HCT116 (cell line): Measurements from ENCODE around the gene TMEM174. TPM values are rescaled to one million over a fixed set of nuclear protein-coding genes. Genes with fewer than 3 reads are reported as not detected.
"Not testable (repeated sequence)": the region's sequence is repeated elsewhere in the genome, so short reads cannot be mapped to it uniquely, and the experiment has no call there.

ENCODE experiments used
- ATAC-seq: fragments of 200-7000 bp; cut with Tn5 transposase; 2 replicates; pipeline ENCODE4 v1.9.1; 2020; ENCODE audit warnings: mild to moderate bottlenecking, moderate library complexity
- BruUV-seq: library from RNA; stranded (reverse); fragments of 400-500 nt; replicated peaks from 2 replicates; lab custom pipeline; 2021; lab: Mats Ljungman, UMichigan
- CTCF ChIA-PET: fragments of 300-600 bp; sonication (Branson Sonifier 250); formaldehyde crosslinking; loops from one replicate; lab custom pipeline; 2021; ENCODE audit warnings: antibody characterized with exemption; lab: Charles Lee
- POLR2A ChIA-PET: fragments of 300-600, 350-600 bp; sonication (Branson Sonifier 250); formaldehyde crosslinking; loops from one replicate; lab custom pipeline; 2021; ENCODE audit warnings: antibody characterized with exemption; lab: Charles Lee
- RAD21 ChIA-PET, 2 experiments: fragments of 300-600 bp; sonication (Branson Sonifier 250); formaldehyde crosslinking; loops; one replicate each; lab custom pipeline; 2023; ENCODE audit warnings: low total read pairs in 2 of 2; ENCODE audit not compliant: uncharacterized antibody in 2 of 2, unreplicated experiment in 2 of 2, low non-redundant PET in 1 of 2; lab: Charles Lee
- DNase-seq: peaks from one replicate; pipeline ENCODE4 v3.0.0-alpha.2; 2010; ENCODE audit warnings: low read depth, low spot score
- H2AFZ ChIP-seq: fragments of 200-600 bp; shearing (Covaris generic), sonication (generic); 2 replicates; pipeline ENCODE4 v1.6.1; 2017; ENCODE audit warnings: low read depth, mixed run types, mixed read lengths, antibody characterized with exemption, low read length; ENCODE audit not compliant: poor library complexity, severe bottlenecking
- H3K27ac ChIP-seq: 2 replicates; pipeline ENCODE4 v1.5.1; 2012; ENCODE audit warnings: low read depth, low read length
- H3K27me3 ChIP-seq: fragments of 200-600 bp; sonication (generic); 2 replicates; pipeline ENCODE4 v1.6.1; 2016; ENCODE audit warnings: mixed run types, low read length, mixed read lengths; ENCODE audit not compliant: insufficient read depth
- H3K36me3 ChIP-seq, 2 experiments: fragments of 200-500 bp in 1 of 2; fragments of 200-600 bp in 1 of 2; sonication (Bioruptor generic) in 1 of 2; sonication (generic) in 1 of 2; 2 replicates each; pipeline versions ENCODE4 v1.5.1 to v1.6.1; 2014 to 2016; ENCODE audit warnings: low read length in 2 of 2, inconsistent platforms in 1 of 2, mixed read lengths in 1 of 2, mixed run types in 1 of 2; ENCODE audit not compliant: insufficient read depth in 2 of 2, control insufficient read depth in 1 of 2
- H3K4me1 ChIP-seq, 2 experiments: fragments of 200-600 bp in 1 of 2; sonication (generic) in 1 of 2; 2 replicates each; pipeline versions ENCODE4 v1.5.1 to v1.6.1; 2012 to 2017; ENCODE audit warnings: low read length in 2 of 2, inconsistent platforms in 1 of 2, mild to moderate bottlenecking in 1 of 2, mixed read lengths in 1 of 2, mixed run types in 1 of 2, moderate library complexity in 1 of 2; ENCODE audit not compliant: insufficient read depth in 2 of 2, control insufficient read depth in 1 of 2
- H3K4me2 ChIP-seq: fragments of 200-600 bp; sonication (generic); 2 replicates; pipeline ENCODE4 v1.6.1; 2017; ENCODE audit warnings: mixed run types, low read length, mixed read lengths
- H3K4me3 ChIP-seq, 2 experiments: fragments of 200-600 bp in 1 of 2; sonication (generic) in 1 of 2; replicated peaks in 1 of 2; 2 replicates each; pipeline ENCODE4 v1.5.1; 2011 to 2016; ENCODE audit warnings: low read length in 2 of 2, control low read depth in 1 of 2, low read depth in 1 of 2, mild to moderate bottlenecking in 1 of 2, mixed read lengths in 1 of 2, mixed run types in 1 of 2
- H3K79me2 ChIP-seq: fragments of 200-600 bp; sonication (generic); 2 replicates; pipeline ENCODE4 v1.6.1; 2017; ENCODE audit warnings: mild to moderate bottlenecking, mixed run types, low read length, moderate library complexity, mixed read lengths; ENCODE audit not compliant: insufficient read depth
- H3K9ac ChIP-seq: fragments of 200-600 bp; sonication (generic); 2 replicates; pipeline ENCODE4 v1.6.1; 2016; ENCODE audit warnings: low read length, mixed read lengths
- H3K9me2 ChIP-seq: fragments of 200-600 bp; sonication (generic), shearing (Covaris generic); 2 replicates; pipeline ENCODE4 v1.6.1; 2017; ENCODE audit warnings: mixed run types, mild to moderate bottlenecking, moderate library complexity; ENCODE audit not compliant: insufficient read depth
- H3K9me3 ChIP-seq, 2 experiments: fragments of 200-500 bp in 1 of 2; fragments of 200-600 bp in 1 of 2; sonication (Bioruptor generic) in 1 of 2; sonication (generic) in 1 of 2; 2 replicates each; pipeline ENCODE4 v1.6.1; 2014 to 2017; ENCODE audit warnings: low read length in 2 of 2, mixed read lengths in 2 of 2, inconsistent platforms in 1 of 2, low read depth in 1 of 2, mild to moderate bottlenecking in 1 of 2, mixed run types in 1 of 2, moderate library complexity in 1 of 2; ENCODE audit not compliant: control insufficient read depth in 1 of 2, insufficient read depth in 1 of 2
- H4K20me1 ChIP-seq: fragments of 200-600 bp; sonication (generic), shearing (Covaris generic); 2 replicates; pipeline ENCODE4 v1.6.1; 2017; ENCODE audit warnings: mixed run types, mild to moderate bottlenecking, moderate library complexity; ENCODE audit not compliant: insufficient read depth
- YY1 ChIP-seq: IDR thresholded peaks from 2 replicates; pipeline ENCODE4 v1.6.1; 2011; ENCODE audit warnings: low read length, low read depth, moderate library complexity, mild to moderate bottlenecking; ENCODE audit not compliant: insufficient replicate concordance; ENCODE audit errors: extremely low read depth
- ZNF274 ChIP-seq: fragments of 200-500 bp; sonication (Bioruptor generic); IDR thresholded peaks from 2 replicates; pipeline ENCODE4 v1.6.1; 2014; ENCODE audit warnings: mild to moderate bottlenecking, low read depth, low read length, inconsistent platforms
- intact Hi-C: fragments of 100-400 bp; cut with micrococcal nuclease; formaldehyde crosslinking; loops from 2 replicates; pipeline ENCODE4 v1.10.0; 2022
- total RNA-seq: library from RNA; stranded (reverse); gene quantifications from one replicate; pipeline ENCODE4 v1.2.1, GENCODE V29; 2021; ENCODE audit not compliant: unreplicated experiment

The TMEM174 gene
- total RNA-seq, 1 experiment from 2014 or later = not detected

DNA sequence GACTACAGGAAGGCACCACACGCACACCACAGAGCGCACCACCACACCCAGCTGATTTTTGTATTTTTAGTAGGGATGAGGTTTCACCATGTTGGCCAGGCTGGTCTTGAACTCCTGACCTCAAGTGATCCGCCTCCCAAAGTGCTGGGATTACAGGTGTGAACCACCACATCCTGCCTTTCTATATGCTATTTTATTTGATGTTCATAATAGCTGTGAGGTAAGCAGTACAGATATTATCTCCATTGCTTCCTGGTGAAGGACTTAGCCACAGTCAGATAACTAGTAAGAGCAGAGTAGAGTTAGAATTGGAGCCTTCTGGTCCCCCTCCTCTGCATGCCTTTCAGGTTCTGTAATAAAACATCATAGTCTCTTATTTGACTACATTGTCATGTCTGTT, 46.3 kb downstream of the TMEM174 start:
- H3K27me3 ChIP-seq, H3K4me3 ChIP-seq, H3K9me3 ChIP-seq, DNase-seq, H3K4me2 ChIP-seq, H3K79me2 ChIP-seq, H3K36me3 ChIP-seq, ATAC-seq, H2AFZ ChIP-seq, H4K20me1 ChIP-seq, BruUV-seq, POLR2A ChIA-PET, H3K27ac ChIP-seq, H3K9me2 ChIP-seq, H3K9ac ChIP-seq: not testable (repeated sequence)
- intact Hi-C loops = loop anchor here (5.0 to 10.0 kb wide), 2 partner anchors 265 to 297 kb away; partner anchors contain the start of gene FCHO2
- CTCF ChIA-PET = interaction anchor here (1.3 kb wide), 1 partner anchor 234 kb away, joined by 3 read pairs; no protein-coding TSS in a partner anchor
- RAD21 ChIA-PET = interaction anchor here in 1 of 2 experiments (0.6 kb wide), 1 partner anchor 27 kb away, joined by 4 read pairs; no protein-coding TSS in a partner anchor
- peaks cover 8 to 26% of the 10 kb centered on the region in 2 experiments; a peak in 3 of 4 replicates for H3K4me1 ChIP-seq

DNA sequence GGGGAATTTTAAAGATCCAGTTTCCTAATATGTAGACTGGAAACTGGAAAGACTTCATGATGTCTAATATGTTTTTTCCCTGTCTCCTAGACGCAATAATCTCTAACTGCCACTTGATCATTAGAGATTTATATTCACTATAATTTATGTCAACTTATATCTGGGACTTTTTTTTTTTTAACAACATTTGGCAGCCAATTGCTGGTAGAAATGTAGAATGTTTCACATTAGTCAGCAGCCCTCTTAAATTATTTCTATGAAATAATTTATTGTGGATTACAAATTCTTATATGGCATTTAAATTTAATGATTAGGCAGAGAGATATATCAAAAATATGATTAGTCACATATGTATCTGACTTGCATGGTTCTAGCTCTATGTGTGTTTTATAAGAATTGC, 48.2 kb downstream of the TMEM174 start:
- CTCF ChIA-PET = no interaction called here
- TF ChIP-seq ZNF274 (no peak), YY1 (no peak)
- DNase-seq (no peak), ATAC-seq (no peak)
- no peaks in the 10 kb centered on the region for H3K9me3 ChIP-seq
- H2AFZ ChIP-seq = no peak overlapping the region
- H3K27ac ChIP-seq = no peak overlapping the region
- H3K79me2 ChIP-seq = no peaks in the 10 kb centered on the region
- peaks cover 5 to 14% of the 10 kb centered on the region in 2 experiments; a peak in 1 of 4 replicates for H3K4me1 ChIP-seq
- H3K4me3 ChIP-seq = no peak overlapping the region
- no peak overlapping the region for H3K9ac ChIP-seq
- intact Hi-C loops = no loop called here
- RAD21 ChIA-PET = no interaction called here
- POLR2A ChIA-PET = no interaction called here
- no peaks in the 10 kb centered on the region for H3K27me3 ChIP-seq
- H3K36me3 ChIP-seq = no peaks in the 10 kb centered on the region
- no peaks in the 10 kb centered on the region for H4K20me1 ChIP-seq
- no TSS peak for BruUV-seq
- no peaks in the 10 kb centered on the region for H3K9me2 ChIP-seq
- no peak overlapping the region for H3K4me2 ChIP-seq
